LNCAP (cell line): ENCODE data around the gene ALG5.
A peak's percentile ranks its signal among the peaks of the same experiment; 100 is the strongest.

Experiments
- CTCF ChIP-seq: fragments of 450-650 bp; IDR thresholded peaks from 2 replicates; pipeline ENCODE4 v1.5.1; 2017; ENCODE audit warnings: mild to moderate bottlenecking

Gene ALG5

GRCh38 chr13:36999054-36999714, at the start of gene ALG5:
ALG5 (minus strand) TSS chr13:36999340; CDS start chr13:36999300, 40 bp downstream.
- TF ChIP-seq CTCF: peak; percentile 95

GRCh38 chr13:37047846-37048245, 48.7 kb upstream of the ALG5 start:
- TF ChIP-seq CTCF: no peak

GRCh38 chr13:37047032-37047431, 47.9 kb upstream of the ALG5 start:
- no peak for TF ChIP-seq CTCF

GRCh38 chr13:37046062-37046461, 46.9 kb upstream of the ALG5 start:
- TF ChIP-seq CTCF: no peak

- TF ChIP-seq CTCF: no peak
Measured at GRCh38 chr13:37040789-37041188, 41.6 kb upstream of the ALG5 start.

- TF ChIP-seq CTCF: no peak
Measured at GRCh38 chr13:37039896-37040295, 40.8 kb upstream of the ALG5 start.

- no peak for TF ChIP-seq CTCF
Measured at GRCh38 chr13:37037241-37037640, 38.1 kb upstream of the ALG5 start.

- no peak for TF ChIP-seq CTCF
Measured at GRCh38 chr13:37029617-37030016, 30.5 kb upstream of the ALG5 start.
